Activated T-cell treated with anti-CD3 and anti-CD28 coated beads, Interleukin-2, amount 50 U/mL, for 4 hours (primary cell): Measurements from ENCODE around the gene DEGS2. TPM values are rescaled to one million over a fixed set of nuclear protein-coding genes. Genes with fewer than 3 reads are reported as not detected.

Experiments used
- ATAC-seq, 2 donors: fragments of 200-7000 bp; cut with Tn5 transposase; one replicate each; pipeline ENCODE4 v1.10.0; 2021
- DNase-seq: peaks from one replicate; pipeline ENCODE4 v3.0.0-alpha.2; 2020
- H3K27me3 Mint-ChIP-seq: one replicate; pipeline ENCODE4 v1.8.0; 2021; ENCODE audit warnings: low read depth, mixed read lengths
- H3K36me3 Mint-ChIP-seq: one replicate; pipeline ENCODE4 v1.8.0; 2022; ENCODE audit warnings: mixed read lengths; ENCODE audit not compliant: insufficient read depth
- H3K4me1 Mint-ChIP-seq: one replicate; pipeline ENCODE4 v1.8.0; 2021; ENCODE audit warnings: low read depth, mixed read lengths
- H3K4me3 Mint-ChIP-seq: one replicate; pipeline ENCODE4 v1.8.0; 2021; ENCODE audit warnings: mild to moderate bottlenecking, moderate library complexity, mixed read lengths
- H3K9me3 Mint-ChIP-seq: one replicate; pipeline ENCODE4 v1.8.0; 2021; ENCODE audit warnings: mixed read lengths
- total RNA-seq, 3 donors: library from RNA; stranded (reverse); gene quantifications; one replicate each; pipeline ENCODE4 v1.2.1, GENCODE V29; 2021

DEGS2 gene
- total RNA-seq, 3 donors from 2014 or later = 0.19 to 0.40 (median 0.40) TPM

- Mint-ChIP-seq H3K9me3 (no peaks in the 10 kb centered on the region), H3K27me3 (no peaks in the 10 kb centered on the region), H3K4me3 (no peak overlapping the region), H3K4me1 (peaks cover 44% of the 10 kb centered on the region), H3K36me3 (peaks cover 28% of the 10 kb centered on the region)
- DNase-seq = no peak
- no peak for ATAC-seq
Observed at GRCh38 chr14:100111931-100112704, 47.3 kb downstream of the DEGS2 start.

GRCh38 chr14:100110816-100111215 lies 48.6 kb downstream of the DEGS2 start:
- Mint-ChIP-seq H3K4me3 (no peak overlapping the region), H3K9me3 (no peaks in the 10 kb centered on the region), H3K36me3 (peaks cover 30% of the 10 kb centered on the region), H3K27me3 (no peaks in the 10 kb centered on the region), H3K4me1 (peaks cover 55% of the 10 kb centered on the region)
- no peak for DNase-seq
- no peak for ATAC-seq

- peaks cover 30% of the 10 kb centered on the region for H3K36me3 Mint-ChIP-seq
- no peak for ATAC-seq
- no peak for DNase-seq
- H3K4me3 Mint-ChIP-seq = no peak overlapping the region
- H3K27me3 Mint-ChIP-seq = no peaks in the 10 kb centered on the region
- H3K4me1 Mint-ChIP-seq = peaks cover 65% of the 10 kb centered on the region
- H3K9me3 Mint-ChIP-seq = no peaks in the 10 kb centered on the region
Observed at GRCh38 chr14:100109594-100109955, 49.9 kb downstream of the DEGS2 start.

GRCh38 chr14:100108840-100109593 lies 50.4 kb downstream of the DEGS2 start:
- Mint-ChIP-seq H3K27me3 (no peaks in the 10 kb centered on the region), H3K4me3 (no peak overlapping the region), H3K9me3 (no peaks in the 10 kb centered on the region), H3K4me1 (peaks cover 70% of the 10 kb centered on the region), H3K36me3 (peaks cover 33% of the 10 kb centered on the region)
- no peak for ATAC-seq
- DNase-seq = no peak

GRCh38 chr14:100108042-100108825 lies 51.2 kb downstream of the DEGS2 start:
- ATAC-seq = peak; percentile 69 to 72
- Mint-ChIP-seq H3K9me3 (no peaks in the 10 kb centered on the region), H3K27me3 (no peaks in the 10 kb centered on the region), H3K36me3 (peaks cover 37% of the 10 kb centered on the region), H3K4me1 (peaks cover 75% of the 10 kb centered on the region), H3K4me3 (peak overlapping the region; percentile 22)
- peak; percentile 91 for DNase-seq

- no peak overlapping the region for H3K4me3 Mint-ChIP-seq
- H3K36me3 Mint-ChIP-seq = peaks cover 36% of the 10 kb centered on the region
- no peaks in the 10 kb centered on the region for H3K9me3 Mint-ChIP-seq
- DNase-seq (no peak), ATAC-seq (peak in 1 of 2 donors; percentile 17)
- H3K4me1 Mint-ChIP-seq = peaks cover 77% of the 10 kb centered on the region
- no peaks in the 10 kb centered on the region for H3K27me3 Mint-ChIP-seq
Observed at GRCh38 chr14:100107236-100107635, 52.2 kb downstream of the DEGS2 start.

GRCh38 chr14:100106250-100107112 lies 53.0 kb downstream of the DEGS2 start:
- Mint-ChIP-seq H3K9me3 (no peaks in the 10 kb centered on the region), H3K27me3 (no peaks in the 10 kb centered on the region), H3K4me3 (peak overlapping the region; percentile 51), H3K4me1 (peaks cover 82% of the 10 kb centered on the region), H3K36me3 (peaks cover 36% of the 10 kb centered on the region)
- ATAC-seq (peak; percentile 60 to 63), DNase-seq (no peak)

GRCh38 chr14:100105357-100106169 lies 53.9 kb downstream of the DEGS2 start:
- DNase-seq (no peak), ATAC-seq (no peak)
- no peaks in the 10 kb centered on the region for H3K27me3 Mint-ChIP-seq
- H3K9me3 Mint-ChIP-seq = no peaks in the 10 kb centered on the region
- H3K4me3 Mint-ChIP-seq = peak overlapping the region; percentile 51
- H3K4me1 Mint-ChIP-seq = peaks cover 88% of the 10 kb centered on the region
- H3K36me3 Mint-ChIP-seq = peaks cover 39% of the 10 kb centered on the region

GRCh38 chr14:100104523-100105300 lies 54.7 kb downstream of the DEGS2 start:
- Mint-ChIP-seq H3K4me1 (peaks cover 94% of the 10 kb centered on the region), H3K9me3 (no peaks in the 10 kb centered on the region), H3K4me3 (peak overlapping the region; percentile 50), H3K36me3 (peaks cover 44% of the 10 kb centered on the region), H3K27me3 (no peaks in the 10 kb centered on the region)
- no peak for ATAC-seq
- DNase-seq = no peak

GRCh38 chr14:100104006-100104352 lies 55.5 kb downstream of the DEGS2 start:
- no peak for ATAC-seq
- peaks cover 92% of the 10 kb centered on the region for H3K4me1 Mint-ChIP-seq
- H3K9me3 Mint-ChIP-seq = no peaks in the 10 kb centered on the region
- no peak for DNase-seq
- peak overlapping the region; percentile 50 for H3K4me3 Mint-ChIP-seq
- no peaks in the 10 kb centered on the region for H3K27me3 Mint-ChIP-seq
- peaks cover 44% of the 10 kb centered on the region for H3K36me3 Mint-ChIP-seq

- DNase-seq (no peak), ATAC-seq (peak; percentile 19 to 32)
- Mint-ChIP-seq H3K36me3 (peaks cover 47% of the 10 kb centered on the region), H3K27me3 (no peaks in the 10 kb centered on the region), H3K4me3 (peak overlapping the region; percentile 50), H3K9me3 (no peaks in the 10 kb centered on the region), H3K4me1 (peaks cover 92% of the 10 kb centered on the region)
Observed at GRCh38 chr14:100103250-100104005, 56.0 kb downstream of the DEGS2 start.

- Mint-ChIP-seq H3K4me1 (peaks cover 92% of the 10 kb centered on the region), H3K27me3 (no peaks in the 10 kb centered on the region), H3K36me3 (peaks cover 50% of the 10 kb centered on the region), H3K9me3 (no peaks in the 10 kb centered on the region), H3K4me3 (peak overlapping the region; percentile 10)
- ATAC-seq (no peak), DNase-seq (no peak)
Observed at GRCh38 chr14:100102156-100102785, 57.2 kb downstream of the DEGS2 start.
